ENCODE measurements around the gene SV2C.

The SV2C gene

GRCh38 chr5:76391014-76391413 lies 307.8 kb downstream of the SV2C start:
- no peak for TF ChIP-seq CTCF (IDR thresholded peaks at IDR 0.05; ENCODE audit: extremely low read depth, missing control alignments)
- no peak for DNase-seq (ENCODE audit: low spot score)

GRCh38 chr5:76393035-76393680 lies 310.0 kb downstream of the SV2C start:
- no peak for TF ChIP-seq CTCF (IDR thresholded peaks at IDR 0.05; ENCODE audit: extremely low read depth, missing control alignments)
- DNase-seq (ENCODE audit: low spot score), result no peak

GRCh38 chr5:76397200-76397599 lies 314.0 kb downstream of the SV2C start:
- no peak for TF ChIP-seq CTCF (IDR thresholded peaks at IDR 0.05; ENCODE audit: extremely low read depth, missing control alignments)
- DNase-seq (ENCODE audit: low spot score), result no peak

- no peak for TF ChIP-seq CTCF (IDR thresholded peaks at IDR 0.05; ENCODE audit: extremely low read depth, missing control alignments)
- no peak for DNase-seq (ENCODE audit: low spot score)
Measured at GRCh38 chr5:76399268-76399667, 316.1 kb downstream of the SV2C start.

GRCh38 chr5:76400466-76400865 lies 317.3 kb downstream of the SV2C start:
- DNase-seq (ENCODE audit: low spot score), result no peak
- TF ChIP-seq CTCF (IDR thresholded peaks at IDR 0.05; ENCODE audit: extremely low read depth, missing control alignments), result no peak

GRCh38 chr5:76401801-76402250 lies 318.6 kb downstream of the SV2C start:
- peak; percentile 32 for DNase-seq (ENCODE audit: low spot score)
- no peak for TF ChIP-seq CTCF (IDR thresholded peaks at IDR 0.05; ENCODE audit: extremely low read depth, missing control alignments)

- peak; percentile 86 for DNase-seq (ENCODE audit: low spot score)
- no peak for TF ChIP-seq CTCF (IDR thresholded peaks at IDR 0.05; ENCODE audit: extremely low read depth, missing control alignments)
Measured at GRCh38 chr5:76402251-76402885, 319.2 kb downstream of the SV2C start.

All from GM20000 (cell line).